PC-9 (cell line): ENCODE results near the gene JPH2. TPM values are rescaled to one million over a fixed set of nuclear protein-coding genes. Genes with fewer than 3 reads are reported as not detected.

Source experiments
- BruUV-seq: library from RNA; stranded (reverse); fragments of 400-500 nt; replicated peaks from 2 replicates; lab custom pipeline; 2021; lab: Mats Ljungman, UMichigan
- CTCF ChIA-PET: fragments of 300-600 bp; sonication (Branson Sonifier 250); formaldehyde crosslinking; loops from one replicate; lab custom pipeline; 2022; ENCODE audit warnings: antibody characterized with exemption; lab: Charles Lee
- POLR2A ChIA-PET: fragments of 300-600 bp; sonication (Branson Sonifier 250); formaldehyde crosslinking; loops from one replicate; lab custom pipeline; 2022; ENCODE audit warnings: antibody characterized with exemption; ENCODE audit not compliant: unreplicated experiment; lab: Charles Lee
- DNase-seq, 2 experiments: peaks; one replicate each; pipeline versions ENCODE4 v3.0.0 to v3.0.0-alpha.2; 2015 to 2022; ENCODE audit warnings: mixed read lengths in 1 of 2
- H2AFZ ChIP-seq: fragments of 200-600 bp; sonication (generic); 2 replicates; pipeline ENCODE4 v1.8.1; 2017; ENCODE audit warnings: antibody characterized with exemption
- H3F3A ChIP-seq: fragments of 200-600 bp; sonication (generic); 2 replicates; pipeline ENCODE4 v1.8.1; 2017; ENCODE audit warnings: antibody characterized with exemption, mild to moderate bottlenecking, low read depth; ENCODE audit not compliant: insufficient read depth
- H3K27ac ChIP-seq: fragments of 200-600 bp; sonication (generic); 2 replicates; pipeline ENCODE4 v1.6.1; 2016; ENCODE audit warnings: mixed run types
- H3K27me3 ChIP-seq: fragments of 200-600 bp; sonication (generic); 2 replicates; pipeline ENCODE4 v1.6.1; 2016; ENCODE audit warnings: low read depth, mixed run types; ENCODE audit not compliant: insufficient read depth
- H3K36me3 ChIP-seq: fragments of 200-600 bp; sonication (generic); 2 replicates; pipeline ENCODE4 v1.6.1; 2016; ENCODE audit warnings: low read depth, mixed run types
- H3K4me1 ChIP-seq: fragments of 200-600 bp; sonication (generic); replicated peaks from 2 replicates; pipeline ENCODE4 v1.6.1; 2016; ENCODE audit warnings: mixed run types; ENCODE audit not compliant: insufficient read depth
- H3K4me2 ChIP-seq: fragments of 200-600 bp; sonication (generic); 2 replicates; pipeline ENCODE4 v1.6.1; 2017; ENCODE audit warnings: mixed run types
- H3K4me3 ChIP-seq: fragments of 200-600 bp; sonication (generic); 2 replicates; pipeline ENCODE4 v1.6.1; 2016; ENCODE audit warnings: mixed run types
- H3K79me2 ChIP-seq: fragments of 200-600 bp; sonication (generic); 2 replicates; pipeline ENCODE4 v1.6.1; 2017; ENCODE audit warnings: low read depth, mixed run types
- H3K9me2 ChIP-seq: fragments of 200-600 bp; sonication (generic); 2 replicates; pipeline ENCODE4 v1.8.1; 2017; ENCODE audit warnings: mild to moderate bottlenecking; ENCODE audit not compliant: insufficient read depth
- H3K9me3 ChIP-seq: fragments of 200-600 bp; sonication (generic); 2 replicates; pipeline ENCODE4 v1.8.1; 2016; ENCODE audit warnings: low read depth; ENCODE audit not compliant: insufficient read depth
- H4K20me1 ChIP-seq: fragments of 200-600 bp; sonication (generic); 2 replicates; pipeline ENCODE4 v1.8.1; 2017; ENCODE audit not compliant: insufficient read depth
- CTCF ChIP-seq: fragments of 200-600 bp; sonication (generic); conservative IDR thresholded peaks from 2 replicates; pipeline ENCODE4 v1.6.1; 2017; ENCODE audit warnings: mixed run types, antibody characterized with exemption, mild to moderate bottlenecking, moderate library complexity
- EZH2 ChIP-seq: fragments of 200-600 bp; sonication (generic); IDR thresholded peaks from 2 replicates; pipeline ENCODE4 v1.8.0; 2017; ENCODE audit warnings: antibody characterized with exemption, low read depth
- intact Hi-C: fragments of 100-400 bp; cut with micrococcal nuclease; formaldehyde crosslinking; loops from one replicate; pipeline ENCODE4 v1.10.0; 2022; ENCODE audit not compliant: unreplicated experiment
- total RNA-seq: library from RNA; stranded (reverse); gene quantifications from 2 replicates; pipeline ENCODE4 v1.2.3, GENCODE V29; 2021

JPH2 gene
- total RNA-seq, 1 experiment from 2014 or later = 41.1 TPM

DNA sequence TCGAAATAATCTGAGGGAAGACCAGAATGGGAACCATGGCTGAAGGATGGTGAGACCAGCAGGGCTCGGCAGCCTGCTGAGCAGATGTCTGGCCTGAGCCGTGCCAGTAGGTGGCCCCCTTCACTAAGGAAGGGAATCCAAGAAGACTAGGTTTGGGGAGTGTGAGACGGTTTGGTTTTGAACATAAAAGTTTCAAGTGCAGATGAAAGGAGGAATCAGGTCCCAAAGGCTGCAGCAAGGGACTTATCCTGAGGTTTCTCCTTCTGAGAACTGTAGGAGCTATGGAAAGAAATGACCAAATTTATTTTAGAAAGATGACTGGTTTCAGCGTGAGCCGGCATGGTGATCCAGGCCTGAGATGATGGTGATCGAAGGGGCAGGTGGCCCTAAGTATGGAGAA lies 28.1 kb upstream of the JPH2 start:
- H3K79me2 ChIP-seq = peaks cover 21% of the 10 kb centered on the region
- peaks cover 17% of the 10 kb centered on the region; the same call in 1 of the 2 replicates for H3F3A ChIP-seq
- CTCF ChIA-PET = interaction anchor here (0.6 to 1.0 kb wide), 2 partner anchors 37 to 105 kb away, joined by 3 to 6 read pairs; no protein-coding TSS in a partner anchor
- H2AFZ ChIP-seq = no peak overlapping the region
- H3K9me3 ChIP-seq = no peaks in the 10 kb centered on the region
- H3K9me2 ChIP-seq = no peaks in the 10 kb centered on the region
- no peak overlapping the region for H3K4me2 ChIP-seq
- H3K36me3 ChIP-seq = no peaks in the 10 kb centered on the region
- POLR2A ChIA-PET = no interaction called here
- H3K27me3 ChIP-seq = no peaks in the 10 kb centered on the region
- peak in 1 of 2 experiments; percentile 65 for DNase-seq
- intact Hi-C loops = loop anchor here (5.0 kb wide), 2 partner anchors 467 to 768 kb away; no protein-coding TSS in a partner anchor
- H4K20me1 ChIP-seq = no peaks in the 10 kb centered on the region
- no TSS peak for BruUV-seq
- no peak overlapping the region for H3K27ac ChIP-seq
- TF ChIP-seq EZH2 (no peak), CTCF (peak; percentile 94)
- H3K4me3 ChIP-seq = no peak overlapping the region
- H3K4me1 ChIP-seq = peaks cover 9% of the 10 kb centered on the region

DNA sequence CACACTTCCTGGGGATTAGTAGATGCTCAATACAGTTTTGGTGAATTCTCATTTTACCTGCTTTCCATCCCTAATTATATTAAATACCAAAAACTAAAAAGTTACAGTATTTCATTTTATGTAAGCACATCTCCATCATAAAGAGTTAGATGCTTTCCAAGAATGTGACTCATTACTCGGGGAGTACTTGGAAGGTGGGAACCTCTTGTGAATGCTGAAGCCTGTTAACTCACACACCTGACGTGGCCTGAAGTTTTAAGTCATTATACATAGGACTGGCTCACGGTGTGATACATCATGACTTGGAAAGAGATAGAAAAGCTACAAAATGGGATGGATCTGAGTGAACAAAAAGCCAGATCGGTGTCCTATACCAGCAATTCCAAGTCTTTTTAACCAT lies 25.8 kb upstream of the JPH2 start:
- H3K9me3 ChIP-seq = no peaks in the 10 kb centered on the region
- no peak overlapping the region for H2AFZ ChIP-seq
- peak overlapping the region; percentile 84; the same call in 1 of the 2 replicates for H3K4me2 ChIP-seq
- H3K27me3 ChIP-seq = no peaks in the 10 kb centered on the region
- no peak overlapping the region for H3K4me3 ChIP-seq
- H3K9me2 ChIP-seq = no peaks in the 10 kb centered on the region
- ChIA-PET CTCF (interaction anchor here (0.6 to 1.2 kb wide), 4 partner anchors 26 to 1289 kb away, joined by 3 to 9 read pairs (median 4); no protein-coding TSS in a partner anchor), POLR2A (no interaction called here)
- H4K20me1 ChIP-seq = peaks cover 10% of the 10 kb centered on the region
- peaks cover 44% of the 10 kb centered on the region for H3K79me2 ChIP-seq
- intact Hi-C loops = no loop called here
- H3F3A ChIP-seq = peaks cover 36% of the 10 kb centered on the region; the same call in 1 of the 2 replicates
- no peak overlapping the region for H3K27ac ChIP-seq
- no TSS peak for BruUV-seq
- H3K36me3 ChIP-seq = no peaks in the 10 kb centered on the region
- no peak for DNase-seq
- peaks cover 23% of the 10 kb centered on the region for H3K4me1 ChIP-seq
- TF ChIP-seq CTCF (no peak), EZH2 (no peak)

DNA sequence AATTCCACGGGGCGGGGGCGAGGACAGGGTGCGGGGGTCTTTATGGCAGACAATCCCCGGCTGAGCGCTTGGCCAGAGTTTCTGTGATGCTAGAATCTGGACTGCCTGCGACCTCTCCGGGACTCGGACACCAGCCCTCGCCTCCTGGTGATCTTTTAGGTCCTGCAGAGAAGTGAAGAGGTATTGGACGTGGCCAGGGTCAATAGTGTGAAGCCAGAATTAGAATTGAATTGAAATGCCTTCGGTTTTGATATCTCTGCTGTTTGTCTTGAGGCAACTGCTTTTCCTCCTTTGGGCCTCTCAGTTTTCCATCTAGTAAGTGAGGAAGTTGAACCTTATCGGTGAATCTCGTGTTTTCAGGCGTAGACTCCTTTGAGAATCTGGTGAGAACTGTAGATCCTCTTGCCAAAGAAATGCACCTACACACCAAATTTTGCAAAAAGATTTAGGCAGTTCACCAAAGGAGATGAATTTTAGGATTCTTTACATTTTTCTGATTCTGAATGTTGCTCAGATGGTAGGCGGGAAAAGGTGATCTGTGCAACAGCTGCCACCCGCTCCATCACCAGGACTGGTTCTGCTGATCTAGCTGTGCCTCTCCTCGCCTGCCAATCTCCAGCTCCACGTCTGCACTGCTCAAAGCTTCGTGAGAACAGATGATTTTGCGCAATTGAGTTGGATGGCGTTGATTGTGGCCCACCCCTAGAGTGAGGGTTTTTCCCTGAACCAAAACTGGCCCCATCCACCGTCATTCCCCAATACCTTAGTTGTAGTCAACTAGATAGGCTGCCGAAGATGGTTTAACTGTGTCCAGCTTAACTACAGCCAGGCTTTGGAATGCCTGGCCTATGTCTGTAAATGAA lies 24.4 kb upstream of the JPH2 start:
- peaks cover 58% of the 10 kb centered on the region for H3K79me2 ChIP-seq
- peak overlapping the region; percentile 84 for H3K4me2 ChIP-seq
- BruUV-seq = TSS peak; percentile 90
- peaks cover under 1% of the 10 kb centered on the region; the same call in 1 of the 2 replicates for H3K36me3 ChIP-seq
- no peak for TF ChIP-seq EZH2
- TF ChIP-seq CTCF = no peak
- ChIA-PET POLR2A (interaction anchor here (0.6 to 0.7 kb wide), 4 partner anchors 14 to 700 kb away, joined by 3 to 6 read pairs (median 4); no protein-coding TSS in a partner anchor), CTCF (interaction anchor here (0.6 to 1.2 kb wide), 4 partner anchors 22 to 763 kb away, joined by 3 to 4 read pairs (median 4); no protein-coding TSS in a partner anchor)
- H2AFZ ChIP-seq = peak overlapping the region; percentile 81
- H3K27me3 ChIP-seq = no peaks in the 10 kb centered on the region
- peaks cover 37% of the 10 kb centered on the region for H3K4me1 ChIP-seq
- peak overlapping the region; percentile 79 for H3K4me3 ChIP-seq
- H3K27ac ChIP-seq = peak overlapping the region; percentile 73
- peak in 1 of 2 experiments; percentile 28 for DNase-seq
- peaks cover 40% of the 10 kb centered on the region; the same call in 1 of the 2 replicates for H3F3A ChIP-seq
- peaks cover 10% of the 10 kb centered on the region for H4K20me1 ChIP-seq
- intact Hi-C loops = loop anchor here (2.0 kb wide), 1 partner anchor 95 kb away; no protein-coding TSS in a partner anchor
- no peaks in the 10 kb centered on the region for H3K9me2 ChIP-seq
- no peaks in the 10 kb centered on the region for H3K9me3 ChIP-seq
